GM21447 (cell line): ENCODE results near the gene VASN.

ENCODE experiments used
- ATAC-seq: cut with Tn5 transposase; IDR thresholded peaks from one replicate; pipeline ENCODE4 v1.9.1; 2021; ENCODE audit not compliant: unreplicated experiment

The VASN gene

DNA sequence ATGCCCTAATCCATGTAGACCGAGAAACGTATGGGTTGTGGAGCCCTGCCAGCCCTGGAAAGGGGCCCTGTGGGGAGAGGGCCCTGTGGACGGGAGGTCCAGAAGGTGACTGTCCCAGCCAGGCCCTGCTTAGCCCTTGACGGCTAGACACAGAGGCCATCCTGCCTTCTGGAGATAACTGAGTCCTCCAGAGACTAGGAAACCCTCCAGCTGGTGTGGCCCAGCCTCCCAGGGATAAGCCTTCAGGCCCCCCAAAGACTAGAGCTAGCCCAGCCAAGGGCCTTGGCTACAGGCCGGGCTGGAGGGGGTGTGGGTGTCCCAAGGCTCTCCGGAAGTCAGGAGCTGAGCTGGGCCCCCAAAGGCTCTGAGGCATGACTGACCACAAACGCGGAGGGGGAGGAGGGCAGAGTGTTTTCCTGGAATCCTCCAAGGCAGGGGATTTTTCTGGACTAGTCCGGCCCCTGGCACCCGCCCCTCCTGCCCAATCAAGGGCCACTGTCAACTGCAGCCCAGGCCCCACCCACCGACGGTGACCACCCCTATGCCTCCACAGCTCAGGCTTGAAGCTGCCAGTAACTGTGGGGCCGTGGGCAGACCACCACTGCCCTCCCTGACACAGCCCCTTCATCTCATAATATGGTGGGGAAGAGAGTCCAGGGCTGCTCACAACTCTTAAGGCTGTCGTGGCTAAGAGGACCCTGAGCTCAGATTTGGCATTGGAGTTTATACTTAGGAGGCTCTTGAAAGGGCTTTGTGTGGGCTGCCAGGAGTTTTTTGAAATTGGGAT is 885 bp upstream of the VASN start:
- ATAC-seq, result no peak

DNA sequence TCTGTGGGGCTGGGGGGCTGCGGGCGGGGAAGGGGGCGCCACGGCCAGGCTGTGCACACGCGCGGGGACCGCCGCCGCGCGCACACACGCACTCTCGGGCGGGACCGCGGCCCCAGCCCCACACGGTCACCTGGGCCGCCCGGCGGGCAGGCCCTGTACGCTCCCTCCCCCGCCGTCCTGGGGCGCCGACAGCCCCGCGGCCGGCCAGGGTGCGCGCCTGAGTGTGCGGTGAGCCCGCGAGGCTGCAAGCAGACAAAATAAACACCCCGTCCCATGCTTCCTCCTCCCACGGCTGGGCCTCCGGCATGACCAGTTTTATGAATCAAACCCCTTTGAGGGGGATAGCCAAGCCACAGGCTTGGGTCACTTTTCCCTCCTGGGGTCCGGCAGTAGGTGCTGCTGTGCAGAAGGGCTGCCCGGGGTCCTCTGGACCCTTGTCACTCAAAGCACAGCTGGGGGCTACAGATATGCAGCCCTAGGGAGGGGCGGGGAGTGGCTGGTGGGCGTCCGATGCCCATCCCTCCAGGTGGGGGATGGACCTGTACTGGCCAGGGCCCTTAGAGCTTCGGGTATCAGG is 441 bp downstream of the VASN start:
- ATAC-seq, result no peak

DNA sequence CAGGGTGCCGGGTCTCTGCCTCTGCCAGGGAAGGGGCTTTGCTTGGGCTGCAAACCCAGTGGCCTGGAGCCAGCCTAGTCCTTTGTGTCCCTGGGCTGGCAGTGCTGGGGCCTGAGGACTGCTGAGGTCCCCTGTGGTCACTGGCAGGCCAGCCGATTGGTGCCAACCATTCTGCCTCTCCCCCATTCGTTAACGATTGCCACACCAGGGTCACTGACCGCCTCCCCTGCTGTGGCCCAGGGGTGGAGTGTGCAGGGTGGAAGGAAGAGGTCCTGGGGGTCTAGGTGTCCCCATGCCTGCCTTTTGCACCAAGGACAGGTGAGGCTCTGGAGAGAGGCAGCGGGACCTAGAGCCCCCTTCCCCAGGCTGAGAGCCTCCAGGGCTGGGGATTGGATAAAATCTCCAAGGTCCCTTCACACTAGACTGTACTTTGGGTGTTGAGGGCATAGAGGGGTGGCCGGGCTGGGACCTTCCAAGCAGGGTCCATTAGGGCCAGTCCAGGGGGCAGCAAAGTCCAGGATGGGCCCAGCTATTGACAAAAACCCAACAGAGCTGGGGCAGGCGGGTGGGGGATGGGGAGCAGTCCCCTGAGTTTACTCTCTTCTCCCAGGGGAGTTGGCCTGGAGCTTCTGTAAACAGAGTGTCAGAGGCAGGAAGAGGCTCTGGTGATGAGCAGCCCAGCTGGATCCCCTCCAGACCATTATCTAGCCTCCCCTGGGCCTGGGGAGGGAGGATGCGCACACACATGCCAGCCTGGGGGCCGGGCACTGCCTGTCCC is 1.1 kb downstream of the VASN start:
- ATAC-seq, result no peak

DNA sequence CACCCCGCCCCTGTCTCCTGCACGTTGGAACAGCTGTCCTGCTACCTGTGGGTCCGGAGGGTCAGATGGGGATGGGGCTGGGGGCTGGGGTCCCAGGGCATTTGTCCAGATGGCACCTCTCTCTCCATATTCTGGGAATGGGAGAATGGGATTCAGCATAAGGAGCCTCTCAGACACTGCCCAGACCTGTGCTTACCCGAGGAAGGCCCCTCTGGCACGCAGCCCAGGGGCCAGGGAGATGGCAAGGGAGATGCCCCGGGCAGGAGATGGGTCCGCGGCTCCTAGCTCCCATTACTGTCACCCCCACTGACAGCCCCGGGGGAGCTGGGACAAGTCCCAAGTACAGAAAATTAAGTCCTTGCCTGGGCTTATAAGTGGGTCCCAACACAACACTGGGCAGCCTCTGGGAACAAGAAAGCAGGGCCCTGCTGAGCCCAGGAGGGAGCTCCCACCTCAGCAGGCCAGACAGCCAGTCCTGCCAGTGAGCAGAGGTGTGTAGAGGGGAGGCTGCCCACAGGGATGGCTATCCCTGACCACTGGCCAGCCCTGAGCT is 1.8 kb downstream of the VASN start:
- no peak for ATAC-seq

DNA sequence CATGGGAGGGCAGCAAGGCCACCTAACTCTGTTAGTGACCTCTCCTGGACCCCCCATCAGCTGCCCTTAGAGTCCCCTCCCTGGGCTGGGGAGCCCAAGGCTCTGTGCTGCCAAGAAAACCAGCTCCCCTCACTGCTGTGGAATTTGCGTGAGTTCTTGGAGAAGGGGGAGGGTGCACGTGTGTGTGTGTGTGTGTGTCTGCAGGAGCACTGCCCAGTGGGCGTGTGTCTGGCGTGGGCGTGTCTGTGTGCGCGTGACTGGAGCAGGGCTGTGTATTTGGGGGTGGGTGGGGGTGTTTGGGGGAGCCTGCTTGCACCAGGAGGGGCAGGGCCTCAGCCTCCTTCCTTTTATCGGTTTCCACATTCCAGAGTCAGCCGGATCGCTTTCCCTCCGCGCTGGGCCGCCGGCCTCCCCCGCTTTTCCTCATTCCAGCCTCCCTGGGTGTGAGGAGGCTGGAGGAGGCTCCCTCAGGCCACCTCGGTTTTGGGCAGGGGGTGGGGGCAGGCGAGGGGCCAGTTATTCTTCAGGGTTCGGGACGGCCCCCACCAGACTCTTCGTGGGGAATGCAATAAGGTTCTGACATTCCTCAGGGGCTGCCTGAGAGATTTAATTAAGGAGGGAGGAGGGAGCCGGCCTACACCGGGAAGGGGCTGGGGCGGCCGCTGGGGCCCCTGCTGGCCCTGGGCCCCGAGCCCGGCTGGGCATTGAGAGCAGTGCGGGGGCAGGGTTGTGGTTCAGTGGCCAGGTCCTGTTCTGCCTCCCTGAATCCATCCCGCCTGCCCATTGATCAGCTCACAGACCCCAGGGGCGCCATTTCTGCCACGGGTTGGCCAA is 2.5 kb downstream of the VASN start:
- no peak for ATAC-seq

DNA sequence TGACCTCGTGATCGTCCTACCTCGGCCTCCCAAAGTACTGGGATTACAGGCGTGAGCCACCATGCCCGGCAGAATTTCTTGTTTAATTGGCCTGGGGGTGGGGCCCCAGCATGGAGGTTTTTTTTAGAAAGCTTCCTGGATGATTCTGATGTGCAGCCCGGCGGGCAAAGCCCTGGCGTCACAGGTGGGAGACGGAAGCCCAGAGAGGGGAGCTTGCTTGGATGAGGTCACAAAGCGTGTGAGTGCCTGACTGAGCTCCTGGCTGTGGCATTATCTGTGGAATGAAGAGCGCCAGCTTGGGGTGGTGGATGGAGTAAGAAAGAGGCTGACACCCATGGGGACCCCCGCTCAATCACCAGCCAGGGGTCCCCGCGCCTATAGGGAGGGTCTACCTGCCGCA is 4.1 kb downstream of the VASN start:
- no peak for ATAC-seq

DNA sequence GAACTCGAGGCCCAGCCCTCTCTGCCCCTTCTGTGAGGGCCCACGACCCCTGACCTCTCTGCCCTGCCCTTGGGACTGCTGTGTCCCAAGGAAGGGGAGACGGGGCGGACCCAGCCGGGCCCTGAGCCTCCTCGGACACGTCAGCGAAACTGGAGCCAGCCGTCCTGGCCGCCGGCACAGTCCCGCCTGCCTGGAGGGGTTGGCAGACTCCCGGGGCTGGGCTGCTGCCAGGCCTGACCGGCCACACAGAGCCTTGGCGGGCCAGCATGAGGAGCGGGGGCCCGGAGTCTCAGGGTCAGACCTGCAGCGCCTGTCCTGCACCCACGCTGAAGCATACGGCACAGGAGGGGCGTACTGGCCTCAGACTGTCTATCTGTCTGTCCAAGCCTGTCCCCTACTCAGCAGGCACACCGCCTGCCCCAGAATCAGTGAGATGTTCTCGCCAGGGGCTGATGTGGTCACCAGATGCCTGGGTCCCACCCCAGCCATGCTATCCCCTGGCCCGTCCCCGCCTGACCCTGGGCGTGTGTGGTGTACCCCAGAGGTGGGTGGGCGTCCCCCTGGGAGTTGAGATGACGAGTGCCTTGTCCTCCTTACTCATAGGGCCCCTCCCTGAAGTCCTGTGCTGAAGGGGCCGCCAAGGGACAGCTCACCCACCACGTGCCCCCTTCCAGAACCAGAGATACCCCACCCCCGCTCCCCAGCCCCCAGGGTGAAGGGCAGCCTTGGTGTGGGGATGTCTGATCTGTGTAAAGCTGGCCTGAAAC is 4.7 kb downstream of the VASN start:
- no peak for ATAC-seq

DNA sequence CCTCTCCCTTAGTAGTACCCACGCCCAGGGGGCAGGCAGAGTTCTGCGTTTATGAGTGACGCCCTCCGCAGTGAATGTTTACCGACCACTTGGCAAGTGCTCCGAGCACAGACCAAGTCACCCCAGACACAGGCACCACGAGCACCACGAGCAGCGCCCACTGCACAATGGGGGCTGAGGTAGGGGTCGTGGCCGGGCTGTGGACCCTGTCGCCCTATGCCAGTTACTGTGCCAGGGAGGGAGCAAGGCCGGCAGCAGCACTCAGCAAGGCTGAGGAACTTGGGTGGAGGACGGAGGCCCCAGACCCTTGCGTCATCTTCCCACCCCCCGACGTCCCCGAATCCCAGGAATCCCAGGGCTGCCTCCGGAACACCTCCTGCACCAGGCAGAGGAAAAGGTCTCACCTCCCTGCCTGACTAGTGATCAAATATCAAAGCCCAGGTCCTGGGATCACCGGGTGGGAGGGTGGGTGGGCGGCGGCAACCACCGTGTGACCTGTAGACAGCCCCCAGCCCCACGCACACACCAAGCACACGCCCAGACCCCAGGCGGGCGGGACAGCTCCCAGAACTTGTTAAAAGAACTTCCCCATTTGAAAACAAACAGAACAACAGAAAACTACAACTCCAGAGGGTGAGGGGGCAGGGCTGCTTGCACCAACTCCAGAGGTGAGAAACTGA is 5.4 kb downstream of the VASN start:
- no peak for ATAC-seq

DNA sequence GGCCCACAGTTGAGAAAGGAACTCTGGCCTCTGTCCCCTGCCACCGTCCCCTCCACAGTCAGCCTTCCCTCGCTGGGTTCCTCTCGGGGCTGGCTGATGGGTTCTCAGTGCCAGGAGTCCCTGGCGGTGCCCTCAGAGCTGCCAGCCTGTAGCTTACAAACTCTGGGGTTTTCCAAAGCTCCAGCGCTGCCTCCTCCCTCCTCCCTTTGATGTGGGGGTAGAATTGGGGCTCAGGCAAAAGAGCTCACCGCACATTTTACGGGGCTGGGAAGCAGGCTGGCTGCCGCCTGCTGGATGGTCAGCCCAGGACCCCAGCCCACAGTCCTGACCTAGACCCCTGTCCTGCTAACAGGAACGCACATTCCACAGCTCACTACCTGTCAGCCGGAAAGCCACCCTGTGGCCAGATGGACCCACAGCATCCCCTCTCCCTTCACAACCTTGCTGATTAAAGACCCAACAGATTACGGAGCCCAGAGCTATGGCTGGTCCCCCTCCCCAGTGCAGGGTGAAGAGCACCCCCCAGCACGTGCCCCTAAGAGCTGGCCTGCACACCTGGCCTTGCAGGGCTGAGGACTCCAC is 6.0 kb downstream of the VASN start:
- ATAC-seq, result no peak

DNA sequence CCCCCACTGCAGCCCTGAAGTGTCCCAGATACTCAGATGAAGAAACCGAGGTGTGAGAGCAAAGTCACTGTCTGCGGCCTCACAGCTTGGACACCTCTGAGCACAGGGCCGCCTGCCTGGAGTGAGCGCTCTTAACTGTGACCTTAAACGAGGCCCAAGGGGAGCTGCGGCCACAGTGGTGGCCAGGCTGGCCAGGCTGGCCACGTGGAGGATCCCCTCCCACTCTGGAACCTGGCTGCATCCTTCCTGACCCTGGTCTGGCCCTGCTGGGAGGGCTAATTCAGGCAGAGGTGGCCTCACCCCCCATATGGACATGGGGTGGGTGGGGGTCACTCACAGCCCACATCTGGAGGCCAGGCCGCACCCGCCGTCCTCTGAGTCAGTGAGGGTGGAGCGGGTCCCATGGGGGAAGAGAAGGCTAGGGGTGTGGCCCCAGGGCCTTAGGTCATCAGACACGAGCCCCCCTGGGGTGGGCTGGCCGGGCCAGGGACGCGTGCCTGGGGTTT is 6.6 kb downstream of the VASN start:
- no peak for ATAC-seq

DNA sequence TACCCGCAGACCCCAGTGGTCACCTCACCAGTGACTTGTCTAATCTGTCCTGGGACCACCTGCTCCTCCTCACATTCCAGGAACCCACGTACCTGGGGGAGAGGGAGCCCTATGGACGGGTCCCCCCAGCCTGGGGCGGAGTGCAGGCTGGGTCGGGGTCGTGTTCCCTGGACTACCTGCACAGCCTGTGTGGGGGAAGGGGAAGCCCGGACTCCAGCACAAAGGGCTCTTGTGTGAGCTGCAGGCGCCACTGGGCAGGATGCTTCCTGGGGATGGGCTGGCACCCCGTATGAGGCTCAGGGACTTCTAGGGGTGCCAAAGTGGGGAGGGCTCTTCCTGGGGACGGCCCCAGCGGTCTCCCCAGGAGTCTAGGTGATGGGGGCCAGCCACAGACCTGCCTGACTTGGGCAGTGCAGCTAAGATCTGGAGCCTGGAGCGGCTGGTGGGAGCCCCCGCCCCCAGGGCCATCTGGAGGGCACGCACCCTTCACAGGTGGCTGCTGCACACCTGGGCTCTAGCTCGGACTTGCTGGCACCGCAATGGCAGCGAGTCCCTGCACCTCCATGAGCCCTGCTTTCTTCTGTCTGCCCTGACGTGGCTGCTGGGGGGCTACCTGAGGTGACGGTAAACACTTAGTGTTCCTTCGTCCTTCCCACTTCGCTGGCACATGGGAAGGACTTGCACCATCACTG is 7.5 kb downstream of the VASN start:
- ATAC-seq, result no peak

DNA sequence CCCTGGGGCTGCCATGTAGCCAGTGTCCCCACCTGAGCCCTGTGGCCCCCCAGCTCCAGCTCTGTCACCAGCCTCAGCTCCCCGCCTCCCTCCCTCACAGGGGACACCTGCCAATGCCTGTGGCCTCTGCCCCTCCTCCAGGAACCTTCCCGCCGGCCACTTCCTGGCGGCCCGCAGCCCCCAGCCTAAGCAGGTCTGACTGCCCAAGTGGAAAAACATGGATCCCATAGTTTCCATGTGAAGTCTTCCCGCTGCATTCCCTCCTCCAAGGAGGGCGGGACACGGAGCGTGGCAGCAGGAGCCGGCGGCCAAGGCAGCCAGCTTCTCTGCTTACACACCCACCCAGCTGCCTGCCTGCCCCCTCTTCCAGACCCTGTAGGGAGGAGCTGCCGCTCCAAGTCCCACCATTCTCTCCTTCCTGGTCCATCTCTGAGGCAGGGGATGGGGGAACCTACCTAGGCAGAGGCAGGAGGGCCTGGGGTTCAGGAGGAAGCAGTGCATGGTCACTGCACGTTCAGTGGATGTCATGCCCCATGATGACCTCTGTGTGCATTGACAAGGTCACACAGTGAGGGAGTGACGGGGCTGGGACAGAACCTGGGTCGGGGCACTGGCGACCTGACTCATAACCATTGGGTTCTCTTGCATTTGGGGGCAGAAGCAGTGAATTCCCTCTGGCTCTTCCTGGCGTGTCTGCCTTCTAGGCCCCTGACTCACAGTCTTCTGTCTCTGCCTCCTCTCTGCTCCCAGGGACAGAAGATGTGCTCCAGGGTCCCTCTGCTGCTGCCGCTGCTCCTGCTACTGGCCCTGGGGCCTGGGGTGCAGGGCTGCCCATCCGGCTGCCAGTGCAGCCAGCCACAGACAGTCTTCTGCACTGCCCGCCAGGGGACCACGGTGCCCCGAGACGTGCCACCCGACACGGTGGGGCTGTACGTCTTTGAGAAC is 8.7 kb downstream of the VASN start:
- ATAC-seq, result no peak

DNA sequence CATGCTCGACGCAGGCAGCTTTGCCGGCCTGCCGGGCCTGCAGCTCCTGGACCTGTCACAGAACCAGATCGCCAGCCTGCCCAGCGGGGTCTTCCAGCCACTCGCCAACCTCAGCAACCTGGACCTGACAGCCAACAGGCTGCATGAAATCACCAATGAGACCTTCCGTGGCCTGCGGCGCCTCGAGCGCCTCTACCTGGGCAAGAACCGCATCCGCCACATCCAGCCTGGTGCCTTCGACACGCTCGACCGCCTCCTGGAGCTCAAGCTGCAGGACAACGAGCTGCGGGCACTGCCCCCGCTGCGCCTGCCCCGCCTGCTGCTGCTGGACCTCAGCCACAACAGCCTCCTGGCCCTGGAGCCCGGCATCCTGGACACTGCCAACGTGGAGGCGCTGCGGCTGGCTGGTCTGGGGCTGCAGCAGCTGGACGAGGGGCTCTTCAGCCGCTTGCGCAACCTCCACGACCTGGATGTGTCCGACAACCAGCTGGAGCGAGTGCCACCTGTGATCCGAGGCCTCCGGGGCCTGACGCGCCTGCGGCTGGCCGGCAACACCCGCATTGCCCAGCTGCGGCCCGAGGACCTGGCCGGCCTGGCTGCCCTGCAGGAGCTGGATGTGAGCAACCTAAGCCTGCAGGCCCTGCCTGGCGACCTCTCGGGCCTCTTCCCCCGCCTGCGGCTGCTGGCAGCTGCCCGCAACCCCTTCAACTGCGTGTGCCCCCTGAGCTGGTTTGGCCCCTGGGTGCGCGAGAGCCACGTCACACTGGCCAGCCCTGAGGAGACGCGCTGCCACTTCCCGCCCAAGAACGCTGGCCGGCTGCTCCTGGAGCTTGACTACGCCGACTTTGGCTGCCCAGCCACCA is 9.7 kb downstream of the VASN start:
- no peak for ATAC-seq

DNA sequence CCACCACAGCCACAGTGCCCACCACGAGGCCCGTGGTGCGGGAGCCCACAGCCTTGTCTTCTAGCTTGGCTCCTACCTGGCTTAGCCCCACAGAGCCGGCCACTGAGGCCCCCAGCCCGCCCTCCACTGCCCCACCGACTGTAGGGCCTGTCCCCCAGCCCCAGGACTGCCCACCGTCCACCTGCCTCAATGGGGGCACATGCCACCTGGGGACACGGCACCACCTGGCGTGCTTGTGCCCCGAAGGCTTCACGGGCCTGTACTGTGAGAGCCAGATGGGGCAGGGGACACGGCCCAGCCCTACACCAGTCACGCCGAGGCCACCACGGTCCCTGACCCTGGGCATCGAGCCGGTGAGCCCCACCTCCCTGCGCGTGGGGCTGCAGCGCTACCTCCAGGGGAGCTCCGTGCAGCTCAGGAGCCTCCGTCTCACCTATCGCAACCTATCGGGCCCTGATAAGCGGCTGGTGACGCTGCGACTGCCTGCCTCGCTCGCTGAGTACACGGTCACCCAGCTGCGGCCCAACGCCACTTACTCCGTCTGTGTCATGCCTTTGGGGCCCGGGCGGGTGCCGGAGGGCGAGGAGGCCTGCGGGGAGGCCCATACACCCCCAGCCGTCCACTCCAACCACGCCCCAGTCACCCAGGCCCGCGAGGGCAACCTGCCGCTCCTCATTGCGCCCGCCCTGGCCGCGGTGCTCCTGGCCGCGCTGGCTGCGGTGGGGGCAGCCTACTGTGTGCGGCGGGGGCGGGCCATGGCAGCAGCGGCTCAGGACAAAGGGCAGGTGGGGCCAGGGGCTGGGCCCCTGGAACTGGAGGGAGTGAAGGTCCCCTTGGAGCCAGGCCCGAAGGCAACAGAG is 10.5 kb downstream of the VASN start:
- no peak for ATAC-seq

DNA sequence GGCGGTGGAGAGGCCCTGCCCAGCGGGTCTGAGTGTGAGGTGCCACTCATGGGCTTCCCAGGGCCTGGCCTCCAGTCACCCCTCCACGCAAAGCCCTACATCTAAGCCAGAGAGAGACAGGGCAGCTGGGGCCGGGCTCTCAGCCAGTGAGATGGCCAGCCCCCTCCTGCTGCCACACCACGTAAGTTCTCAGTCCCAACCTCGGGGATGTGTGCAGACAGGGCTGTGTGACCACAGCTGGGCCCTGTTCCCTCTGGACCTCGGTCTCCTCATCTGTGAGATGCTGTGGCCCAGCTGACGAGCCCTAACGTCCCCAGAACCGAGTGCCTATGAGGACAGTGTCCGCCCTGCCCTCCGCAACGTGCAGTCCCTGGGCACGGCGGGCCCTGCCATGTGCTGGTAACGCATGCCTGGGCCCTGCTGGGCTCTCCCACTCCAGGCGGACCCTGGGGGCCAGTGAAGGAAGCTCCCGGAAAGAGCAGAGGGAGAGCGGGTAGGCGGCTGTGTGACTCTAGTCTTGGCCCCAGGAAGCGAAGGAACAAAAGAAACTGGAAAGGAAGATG is 11.2 kb downstream of the VASN start:
- ATAC-seq, result no peak
